ENCODE results near the gene CYP2F1.

GRCh38 chr19:41175801-41176777 is 61.9 kb downstream of the CYP2F1 start:
- no peak for TF ChIP-seq JUND (IDR thresholded peaks at IDR 0.05; ENCODE audit: borderline replicate concordance, low read depth, low read length)
- no peak for TF ChIP-seq JUND (tag; IDR thresholded peaks at IDR 0.05; ENCODE audit: borderline replicate concordance, low read depth, low read length)
- no peak for TF ChIP-seq SPI1 (IDR thresholded peaks at IDR 0.05; ENCODE audit: borderline replicate concordance, low read depth, low read length)
- no peak for TF ChIP-seq POLR2A (conservative IDR thresholded peaks at IDR 0.05)
- TF ChIP-seq GABPB1 (CRISPR knock-in tag; IDR thresholded peaks at IDR 0.05), result no peak
